Endothelial cell of umbilical vein (primary cell): ENCODE data around the gene NME7. TPM values are rescaled to one million over a fixed set of nuclear protein-coding genes. Genes with fewer than 3 reads are reported as not detected.

Source experiments
- BruUV-seq: library from RNA; stranded (reverse); fragments of 400-500 nt; replicated peaks from 2 replicates; lab custom pipeline; 2021; lab: Mats Ljungman, UMichigan
- CTCF ChIA-PET: fragments of 300-600, 350-600 bp; sonication (Branson Sonifier 250); formaldehyde crosslinking; loops from one replicate; lab custom pipeline; 2021; ENCODE audit warnings: antibody characterized with exemption, inconsistent platforms; lab: Charles Lee
- POLR2A ChIA-PET: fragments of 300-600, 350-600 bp; sonication (Branson Sonifier 250); formaldehyde crosslinking; loops from one replicate; lab custom pipeline; 2021; ENCODE audit warnings: antibody characterized with exemption, inconsistent platforms; lab: Charles Lee
- DNase-seq: peaks from one replicate; pipeline ENCODE4 v3.0.0-alpha.2; 2011; ENCODE audit warnings: low read depth, low spot score
- FAIRE-seq: peaks from 2 replicates; lab custom pipeline; 2011; peaks lifted over from hg19 to GRCh38; lab: Jason Lieb, UNC
- H2AFZ ChIP-seq: 2 replicates; pipeline ENCODE4 v1.6.0; 2012; ENCODE audit warnings: low read depth, low read length, control low read depth, inconsistent platforms
- H3K27ac ChIP-seq: 2 replicates; pipeline ENCODE4 v1.5.1; 2011; ENCODE audit warnings: low read depth, mild to moderate bottlenecking, control low read depth, low read length, moderate library complexity; ENCODE audit not compliant: insufficient read depth
- H3K27me3 ChIP-seq, 2 experiments: 2 replicates each; pipeline versions ENCODE4 v1.6.0 to v1.6.1; 2011; ENCODE audit warnings: low read length in 2 of 2, mixed read lengths in 1 of 2; ENCODE audit not compliant: control insufficient read depth in 2 of 2, insufficient read depth in 2 of 2
- H3K36me3 ChIP-seq, 2 experiments: 2 replicates in 1 of 2; 3 replicates in 1 of 2; pipeline ENCODE4 v1.5.1; 2011; ENCODE audit warnings: low read length in 2 of 2, mild to moderate bottlenecking in 1 of 2, moderate library complexity in 1 of 2; ENCODE audit not compliant: control insufficient read depth in 2 of 2, insufficient read depth in 2 of 2; ENCODE audit errors: extremely low read depth in 1 of 2
- H3K4me1 ChIP-seq: 3 replicates; pipeline ENCODE4 v1.5.1; 2011; ENCODE audit warnings: mild to moderate bottlenecking, low read length; ENCODE audit not compliant: control insufficient read depth, insufficient read depth; ENCODE audit errors: extremely low read depth
- H3K4me2 ChIP-seq: 2 replicates; pipeline ENCODE4 v1.6.1; 2011; ENCODE audit warnings: low read length, control low read depth, mixed read lengths; ENCODE audit not compliant: insufficient read depth
- H3K4me3 ChIP-seq, 3 experiments: fragments of 200-600 bp in 1 of 3; sonication (generic), shearing (Covaris generic) in 1 of 3; replicated peaks in 1 of 3; 2 replicates each; pipeline ENCODE4 v1.5.1; 2011 to 2016; ENCODE audit warnings: control low read depth in 3 of 3, low read length in 3 of 3, mild to moderate bottlenecking in 2 of 3, inconsistent platforms in 1 of 3, low read depth in 1 of 3, moderate library complexity in 1 of 3; ENCODE audit not compliant: insufficient read depth in 1 of 3
- H3K79me2 ChIP-seq: 2 replicates; pipeline ENCODE4 v1.6.0; 2012; ENCODE audit warnings: low read length, inconsistent platforms; ENCODE audit not compliant: control insufficient read depth, insufficient read depth
- H3K9ac ChIP-seq: replicated peaks from 2 replicates; pipeline ENCODE3; 2011; ENCODE audit warnings: low read length, control low read depth; ENCODE audit not compliant: insufficient read depth; ENCODE audit errors: extremely low read depth
- H3K9me1 ChIP-seq: replicated peaks from 3 replicates; pipeline ENCODE4 v1.6.0; 2011; ENCODE audit warnings: mild to moderate bottlenecking, low read length; ENCODE audit not compliant: control insufficient read depth, insufficient read depth; ENCODE audit errors: extremely low read depth
- H3K9me3 ChIP-seq: replicated peaks from 2 replicates; pipeline ENCODE4 v1.5.1; 2012; ENCODE audit warnings: low read length, inconsistent platforms; ENCODE audit not compliant: control insufficient read depth, insufficient read depth
- H4K20me1 ChIP-seq: replicated peaks from 2 replicates; pipeline ENCODE3; 2011; ENCODE audit warnings: mild to moderate bottlenecking, low read length; ENCODE audit not compliant: control insufficient read depth, insufficient read depth; ENCODE audit errors: extremely low read depth
- EZH2 ChIP-seq: IDR thresholded peaks from 2 replicates; pipeline ENCODE4 v1.6.1; 2012; ENCODE audit warnings: borderline replicate concordance, low read depth, mild to moderate bottlenecking, moderate library complexity, low read length, inconsistent platforms; ENCODE audit not compliant: severe bottlenecking
- FOS ChIP-seq: IDR thresholded peaks from 2 replicates; pipeline ENCODE4 v1.6.1; 2011; ENCODE audit warnings: mild to moderate bottlenecking, low read length, moderate library complexity, borderline replicate concordance; ENCODE audit not compliant: insufficient read depth
- GATA2 ChIP-seq: IDR thresholded peaks from 2 replicates; pipeline ENCODE4 v1.7.0; 2011; ENCODE audit warnings: low read depth, mild to moderate bottlenecking, moderate library complexity, mixed read lengths, low read length; ENCODE audit not compliant: insufficient read length, insufficient read depth
- JUN ChIP-seq: IDR thresholded peaks from 2 replicates; pipeline ENCODE4 v1.6.1; 2011; ENCODE audit warnings: borderline replicate concordance, low read depth; ENCODE audit not compliant: insufficient read length, insufficient read depth
- MYC ChIP-seq: IDR thresholded peaks from one replicate; pipeline ENCODE4 v1.6.1; 2011; ENCODE audit warnings: mild to moderate bottlenecking, low read depth, low read length
- POLR2A ChIP-seq: IDR thresholded peaks from 2 replicates; pipeline ENCODE4 v1.6.1; 2012; ENCODE audit warnings: low read depth, mild to moderate bottlenecking, control low read depth, low read length
- POLR2AphosphoS5 ChIP-seq: IDR thresholded peaks from 2 replicates; pipeline ENCODE4 v1.6.1; 2012; ENCODE audit warnings: low read depth, mild to moderate bottlenecking, control low read depth, low read length, moderate library complexity; ENCODE audit not compliant: insufficient read depth
- dilution Hi-C: fragments of 300-500 bp; cut with MboI; formaldehyde crosslinking; loops from one replicate; pipeline ENCODE4 v1.15.0; 2019; ENCODE audit warnings: low sequenced_read_pairs; ENCODE audit not compliant: extremely low pct_ligation_motif_present
- intact Hi-C: fragments of 100-400 bp; cut with micrococcal nuclease; formaldehyde crosslinking; loops from one replicate; pipeline ENCODE4 v1.10.0; 2022
- polyA plus RNA-seq, 4 experiments: library from polyadenylated mRNA; depleted of rRNA in 3 of 4; stranded (reverse) in 3 of 4; unstranded in 1 of 4; fragments of >200 nt; gene quantifications; 2 replicates each; pipeline versions ENCODE4 v1.2.1 to v1.2.3, GENCODE V29; 2011 to 2012; ENCODE audit warnings: missing spikeins in 1 of 4
- total RNA-seq: library from RNA; stranded (reverse); gene quantifications from 2 replicates; pipeline ENCODE4 v1.2.3, GENCODE V29; 2021
- TF ChIP-seq, protein P1 (sequence below), 2 donors: IDR thresholded peaks; 1 replicate in 1 of 2; 2 replicates in 1 of 2; pipeline ENCODE4 v1.5.1; 2011; ENCODE audit warnings: low read length in 2 of 2, mild to moderate bottlenecking in 2 of 2, moderate library complexity in 2 of 2, control low read depth in 1 of 2, inconsistent platforms in 1 of 2, low read depth in 1 of 2; ENCODE audit not compliant: insufficient read depth in 1 of 2; ENCODE audit errors: extremely low read depth in 1 of 2
- TF ChIP-seq, protein P2 (sequence below): IDR thresholded peaks from 2 replicates; pipeline ENCODE4 v1.6.1; 2011; ENCODE audit not compliant: insufficient read depth, insufficient read length

Gene NME7
- total and polyA plus RNA-seq, 2 donors (not counting 3 experiments of a cell fraction or from before 2014, with no cell fraction given): 16.5 to 25.3 TPM

DNA sequence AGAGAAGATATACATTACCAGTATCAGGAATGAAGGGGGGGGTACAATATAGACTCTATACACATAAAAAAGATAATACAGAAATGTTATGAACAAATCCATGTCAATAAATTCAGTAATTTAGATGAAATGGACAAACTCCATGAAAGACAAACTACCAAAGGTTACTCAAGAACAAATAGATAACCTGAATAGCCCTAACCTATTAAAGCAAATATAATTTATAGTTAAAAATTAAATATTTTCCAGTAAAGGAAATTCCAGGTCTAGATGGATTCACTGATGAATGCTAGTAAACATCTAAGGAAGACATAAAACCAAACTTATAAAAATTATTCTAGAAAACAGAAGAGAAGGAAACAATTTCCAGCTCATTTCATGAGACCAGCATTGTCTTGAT is 13.6 kb upstream of the NME7 start:
- no peak overlapping the region for H3K4me3 ChIP-seq
- no peak overlapping the region for H3K27ac ChIP-seq
- DNase-seq (no peak), FAIRE-seq (no peak)
- H3K4me2 ChIP-seq: no peak overlapping the region
- no peaks in the 10 kb centered on the region for H3K27me3 ChIP-seq
- H3K79me2 ChIP-seq: no peaks in the 10 kb centered on the region
- dilution Hi-C loops (no loop called here), intact Hi-C loops (no loop called here)
- H3K4me1 ChIP-seq: no peaks in the 10 kb centered on the region
- no peak overlapping the region for H2AFZ ChIP-seq
- no peak overlapping the region for H3K9ac ChIP-seq
- TF ChIP-seq MYC (no peak), POLR2AphosphoS5 (no peak), POLR2A (no peak), GATA2 (no peak), EZH2 (no peak)
- BruUV-seq: no TSS peak
- CTCF ChIA-PET: no interaction called here
- H3K36me3 ChIP-seq: peaks cover 8 to 20% of the 10 kb centered on the region in 2 experiments
- no peaks in the 10 kb centered on the region for H4K20me1 ChIP-seq
- H3K9me3 ChIP-seq: no peaks in the 10 kb centered on the region
- POLR2A ChIA-PET: no interaction called here
- H3K9me1 ChIP-seq: no peaks in the 10 kb centered on the region

DNA sequence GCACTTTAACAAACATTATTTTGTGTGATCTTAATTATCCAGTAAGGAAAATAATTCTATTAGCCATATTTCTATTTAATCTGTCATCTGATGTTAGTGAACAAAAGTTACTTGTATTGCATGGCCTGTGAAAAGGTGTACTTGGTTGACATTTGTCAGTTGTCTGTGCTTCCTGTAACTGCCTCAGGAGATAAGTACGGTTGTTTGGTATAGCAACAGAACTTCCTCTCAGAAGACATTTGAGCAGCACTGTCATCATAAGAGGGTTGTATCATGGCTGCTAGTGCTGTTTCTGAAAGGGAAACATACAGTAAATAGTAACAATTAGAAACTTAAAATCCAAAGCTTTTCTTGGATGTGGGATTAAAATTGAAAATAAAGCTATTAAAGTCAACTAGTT is 3.8 kb upstream of the NME7 start:
- H3K79me2 ChIP-seq: peaks cover 31% of the 10 kb centered on the region
- no peaks in the 10 kb centered on the region for H4K20me1 ChIP-seq
- H3K9ac ChIP-seq: no peak overlapping the region
- H3K9me1 ChIP-seq: no peaks in the 10 kb centered on the region
- H3K4me2 ChIP-seq: no peak overlapping the region
- no TSS peak for BruUV-seq
- no peaks in the 10 kb centered on the region for H3K9me3 ChIP-seq
- DNase-seq (no peak), FAIRE-seq (no peak)
- dilution Hi-C loops (no loop called here), intact Hi-C loops (no loop called here)
- TF ChIP-seq EZH2 (no peak), POLR2AphosphoS5 (no peak), GATA2 (no peak), MYC (no peak), FOS (no peak), POLR2A (no peak), JUN (no peak)
- TF ChIP-seq, protein P1, sequence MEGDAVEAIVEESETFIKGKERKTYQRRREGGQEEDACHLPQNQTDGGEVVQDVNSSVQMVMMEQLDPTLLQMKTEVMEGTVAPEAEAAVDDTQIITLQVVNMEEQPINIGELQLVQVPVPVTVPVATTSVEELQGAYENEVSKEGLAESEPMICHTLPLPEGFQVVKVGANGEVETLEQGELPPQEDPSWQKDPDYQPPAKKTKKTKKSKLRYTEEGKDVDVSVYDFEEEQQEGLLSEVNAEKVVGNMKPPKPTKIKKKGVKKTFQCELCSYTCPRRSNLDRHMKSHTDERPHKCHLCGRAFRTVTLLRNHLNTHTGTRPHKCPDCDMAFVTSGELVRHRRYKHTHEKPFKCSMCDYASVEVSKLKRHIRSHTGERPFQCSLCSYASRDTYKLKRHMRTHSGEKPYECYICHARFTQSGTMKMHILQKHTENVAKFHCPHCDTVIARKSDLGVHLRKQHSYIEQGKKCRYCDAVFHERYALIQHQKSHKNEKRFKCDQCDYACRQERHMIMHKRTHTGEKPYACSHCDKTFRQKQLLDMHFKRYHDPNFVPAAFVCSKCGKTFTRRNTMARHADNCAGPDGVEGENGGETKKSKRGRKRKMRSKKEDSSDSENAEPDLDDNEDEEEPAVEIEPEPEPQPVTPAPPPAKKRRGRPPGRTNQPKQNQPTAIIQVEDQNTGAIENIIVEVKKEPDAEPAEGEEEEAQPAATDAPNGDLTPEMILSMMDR (IDR thresholded peaks at IDR 0.05; ENCODE audit: extremely low read depth in 1 of 2, insufficient read depth in 1 of 2, low read depth in 1 of 2, low read length in 2 of 2): no peak
- TF ChIP-seq, protein P2, sequence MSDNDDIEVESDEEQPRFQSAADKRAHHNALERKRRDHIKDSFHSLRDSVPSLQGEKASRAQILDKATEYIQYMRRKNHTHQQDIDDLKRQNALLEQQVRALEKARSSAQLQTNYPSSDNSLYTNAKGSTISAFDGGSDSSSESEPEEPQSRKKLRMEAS: no peak
- peaks cover 0 to 2% of the 10 kb centered on the region in 2 experiments for H3K36me3 ChIP-seq
- no peak overlapping the region for H3K27ac ChIP-seq
- H3K27me3 ChIP-seq: no peaks in the 10 kb centered on the region
- ChIA-PET CTCF (interaction anchor here (1.6 to 2.3 kb wide), 2 partner anchors 23 to 768 kb away, joined by 6 to 7 read pairs; no protein-coding TSS in a partner anchor), POLR2A (no interaction called here)
- H3K4me1 ChIP-seq: peaks cover 11% of the 10 kb centered on the region
- no peak overlapping the region for H2AFZ ChIP-seq
- no peak overlapping the region for H3K4me3 ChIP-seq
